ENCODE measurements around the gene TCEANC.
A peak's percentile ranks its signal among the peaks of the same experiment; 100 is the strongest.
"Not testable (repeated sequence)": the region's sequence is repeated elsewhere in the genome, so short reads cannot be mapped to it uniquely, and the experiment has no call there.

The TCEANC gene

GRCh38 chrX:13646154-13646549 lies 6.8 kb upstream of the TCEANC start:
- H3K9me3 Mint-ChIP-seq = no peaks in the 10 kb centered on the region
- peaks cover 0 to 32% of the 10 kb centered on the region in 2 donors for H3K27me3 Mint-ChIP-seq
- DNase-seq = peak; percentile 9
- peak in 1 of 2 donors; percentile 34 for ATAC-seq (replicated peaks)
- H3K4me1 Mint-ChIP-seq = peaks cover 4 to 6% of the 10 kb centered on the region in 2 donors
- H3K4me3 Mint-ChIP-seq = no peak overlapping the region
- H3K27ac Mint-ChIP-seq = no peak overlapping the region
- H3K36me3 Mint-ChIP-seq = peaks cover 0 to 9% of the 10 kb centered on the region in 2 donors

- Mint-ChIP-seq H3K27ac (no peak overlapping the region), H3K27me3 (peaks cover 0 to 32% of the 10 kb centered on the region in 2 donors), H3K4me1 (peaks cover 6 to 10% of the 10 kb centered on the region in 2 donors), H3K4me3 (no peak overlapping the region), H3K9me3 (no peaks in the 10 kb centered on the region), H3K36me3 (peaks cover 0 to 9% of the 10 kb centered on the region in 2 donors)
- DNase-seq = no peak
- ATAC-seq (replicated peaks) = peak; percentile 27 to 51
These were observed 5.2 kb upstream of the TCEANC start for GRCh38 chrX:13647709-13648212.

GRCh38 chrX:13648336-13648735 lies 4.6 kb upstream of the TCEANC start:
- H3K27ac Mint-ChIP-seq; H3K9me3 Mint-ChIP-seq; H3K36me3 Mint-ChIP-seq; H3K4me3 Mint-ChIP-seq; DNase-seq; ATAC-seq (replicated peaks): not testable (repeated sequence)
- Mint-ChIP-seq H3K27me3 (peaks cover 0 to 32% of the 10 kb centered on the region in 2 donors), H3K4me1 (peaks cover 6 to 11% of the 10 kb centered on the region in 2 donors)

GRCh38 chrX:13649838-13650237 lies 3.1 kb upstream of the TCEANC start:
- no peak for DNase-seq
- peaks cover 0 to 9% of the 10 kb centered on the region in 2 donors for H3K36me3 Mint-ChIP-seq
- peaks cover 0 to 32% of the 10 kb centered on the region in 2 donors for H3K27me3 Mint-ChIP-seq
- no peak overlapping the region for H3K27ac Mint-ChIP-seq
- no peaks in the 10 kb centered on the region for H3K9me3 Mint-ChIP-seq
- H3K4me3 Mint-ChIP-seq = no peak overlapping the region
- H3K4me1 Mint-ChIP-seq = peaks cover 6 to 13% of the 10 kb centered on the region in 2 donors
- ATAC-seq (replicated peaks) = no peak

- Mint-ChIP-seq H3K36me3 (peaks cover 0 to 13% of the 10 kb centered on the region in 2 donors), H3K4me3 (no peak overlapping the region), H3K9me3 (no peaks in the 10 kb centered on the region), H3K4me1 (peaks cover 6 to 16% of the 10 kb centered on the region in 2 donors), H3K27ac (no peak overlapping the region), H3K27me3 (peaks cover 0 to 30% of the 10 kb centered on the region in 2 donors)
- DNase-seq = no peak
- ATAC-seq (replicated peaks) = no peak
These were observed 2.6 kb upstream of the TCEANC start for GRCh38 chrX:13650318-13650717.

- Mint-ChIP-seq H3K36me3 (peaks cover 0 to 14% of the 10 kb centered on the region in 2 donors), H3K9me3 (no peaks in the 10 kb centered on the region), H3K4me3 (peak overlapping the region in 1 of 2 donors; percentile 32), H3K27me3 (peaks cover 0 to 21% of the 10 kb centered on the region in 2 donors), H3K4me1 (peaks cover 2 to 15% of the 10 kb centered on the region in 2 donors), H3K27ac (no peak overlapping the region)
- ATAC-seq (replicated peaks) = no peak
- no peak for DNase-seq
These were observed 1.8 kb upstream of the TCEANC start for GRCh38 chrX:13651150-13651549.

- Mint-ChIP-seq H3K4me1 (peaks cover 0 to 13% of the 10 kb centered on the region in 2 donors), H3K9me3 (no peaks in the 10 kb centered on the region), H3K27ac (peak overlapping the region; percentile 97), H3K36me3 (peaks cover 0 to 19% of the 10 kb centered on the region in 2 donors), H3K27me3 (peaks cover 0 to 12% of the 10 kb centered on the region in 2 donors), H3K4me3 (peak overlapping the region; percentile 91 to 92)
- ATAC-seq (replicated peaks) (no peak), DNase-seq (no peak)
These were observed 601 bp upstream of the TCEANC start for GRCh38 chrX:13652287-13652793.

GRCh38 chrX:13654116-13654515 lies 1.2 kb downstream of the TCEANC start:
- Mint-ChIP-seq H3K27me3 (no peaks in the 10 kb centered on the region), H3K27ac (no peak overlapping the region), H3K4me1 (peaks cover 0 to 20% of the 10 kb centered on the region in 2 donors), H3K9me3 (no peaks in the 10 kb centered on the region), H3K4me3 (no peak overlapping the region), H3K36me3 (peaks cover 0 to 10% of the 10 kb centered on the region in 2 donors)
- no peak for DNase-seq
- ATAC-seq (replicated peaks) = no peak

- no peak for ATAC-seq (replicated peaks)
- H3K4me1 Mint-ChIP-seq = peaks cover 0 to 20% of the 10 kb centered on the region in 2 donors
- DNase-seq = no peak
- no peaks in the 10 kb centered on the region for H3K9me3 Mint-ChIP-seq
- H3K27me3 Mint-ChIP-seq = peaks cover 0 to 4% of the 10 kb centered on the region in 2 donors
- H3K27ac Mint-ChIP-seq = no peak overlapping the region
- no peak overlapping the region for H3K4me3 Mint-ChIP-seq
- H3K36me3 Mint-ChIP-seq = peaks cover 0 to 16% of the 10 kb centered on the region in 2 donors
These were observed 2.7 kb downstream of the TCEANC start for GRCh38 chrX:13655674-13656073.

GRCh38 chrX:13658602-13659001 lies 5.7 kb downstream of the TCEANC start:
- H3K9me3 Mint-ChIP-seq = no peaks in the 10 kb centered on the region
- H3K27ac Mint-ChIP-seq = no peak overlapping the region
- no peak for DNase-seq
- ATAC-seq (replicated peaks) = peak in 1 of 2 donors; percentile 55
- no peak overlapping the region for H3K4me3 Mint-ChIP-seq
- peaks cover 0 to 30% of the 10 kb centered on the region in 2 donors for H3K36me3 Mint-ChIP-seq
- peaks cover 0 to 7% of the 10 kb centered on the region in 2 donors for H3K27me3 Mint-ChIP-seq
- peaks cover 0 to 11% of the 10 kb centered on the region in 2 donors for H3K4me1 Mint-ChIP-seq

- Mint-ChIP-seq H3K4me3 (no peak overlapping the region), H3K4me1 (peaks cover 0 to 11% of the 10 kb centered on the region in 2 donors), H3K27ac (no peak overlapping the region), H3K36me3 (peaks cover 0 to 35% of the 10 kb centered on the region in 2 donors), H3K27me3 (peaks cover 0 to 7% of the 10 kb centered on the region in 2 donors), H3K9me3 (no peaks in the 10 kb centered on the region)
- ATAC-seq (replicated peaks) = no peak
- no peak for DNase-seq
These were observed 6.1 kb downstream of the TCEANC start for GRCh38 chrX:13659063-13659462.

GRCh38 chrX:13661735-13662288 lies 8.9 kb downstream of the TCEANC start:
- no peak for ATAC-seq (replicated peaks)
- peaks cover 0 to 40% of the 10 kb centered on the region in 2 donors for H3K36me3 Mint-ChIP-seq
- no peak for DNase-seq
- peaks cover 0 to 9% of the 10 kb centered on the region in 2 donors for H3K27me3 Mint-ChIP-seq
- H3K9me3 Mint-ChIP-seq = no peaks in the 10 kb centered on the region
- H3K4me3 Mint-ChIP-seq = no peak overlapping the region
- H3K4me1 Mint-ChIP-seq = peaks cover 0 to 7% of the 10 kb centered on the region in 2 donors
- no peak overlapping the region for H3K27ac Mint-ChIP-seq

- H3K36me3 Mint-ChIP-seq = peaks cover 0 to 39% of the 10 kb centered on the region in 2 donors
- H3K4me3 Mint-ChIP-seq = no peak overlapping the region
- H3K27me3 Mint-ChIP-seq = peaks cover 0 to 11% of the 10 kb centered on the region in 2 donors
- peaks cover 0 to 8% of the 10 kb centered on the region in 2 donors for H3K4me1 Mint-ChIP-seq
- no peak for DNase-seq
- ATAC-seq (replicated peaks) = no peak
- H3K27ac Mint-ChIP-seq = no peak overlapping the region
- no peaks in the 10 kb centered on the region for H3K9me3 Mint-ChIP-seq
These were observed 9.4 kb downstream of the TCEANC start for GRCh38 chrX:13662355-13662791.

- H3K4me1 Mint-ChIP-seq = peaks cover 0 to 2% of the 10 kb centered on the region in 2 donors
- peaks cover 0 to 39% of the 10 kb centered on the region in 2 donors for H3K36me3 Mint-ChIP-seq
- ATAC-seq (replicated peaks) = no peak
- no peak overlapping the region for H3K4me3 Mint-ChIP-seq
- peaks cover 0 to 11% of the 10 kb centered on the region in 2 donors for H3K27me3 Mint-ChIP-seq
- H3K27ac Mint-ChIP-seq = no peak overlapping the region
- no peak for DNase-seq
- H3K9me3 Mint-ChIP-seq = no peaks in the 10 kb centered on the region
These were observed 11.1 kb downstream of the TCEANC start for GRCh38 chrX:13664020-13664419.

GRCh38 chrX:13666836-13667235 lies 13.9 kb downstream of the TCEANC start:
- Mint-ChIP-seq H3K27ac (peak overlapping the region; percentile 80), H3K27me3 (peaks cover 0 to 14% of the 10 kb centered on the region in 2 donors), H3K9me3 (no peaks in the 10 kb centered on the region), H3K4me1 (peaks cover 6 to 7% of the 10 kb centered on the region in 2 donors), H3K36me3 (peaks cover 6 to 41% of the 10 kb centered on the region in 2 donors), H3K4me3 (no peak overlapping the region)
- no peak for ATAC-seq (replicated peaks)
- DNase-seq = no peak

Data from stimulated activated naive B cell treated with anti-CD40 and anti-IgM and Interleukin-4, amounts not matched to agents 10 μg/mL and 1 μg/mL and 100 μg/mL, for 72 hours (primary cell).